ENCODE data around the gene DDIT4. TPM values are rescaled to one million over a fixed set of nuclear protein-coding genes. Genes with fewer than 3 reads are reported as not detected.
A peak's percentile ranks its signal among the peaks of the same experiment; 100 is the strongest.

DDIT4 gene
- total and polyA plus RNA-seq, 9 of the 15 experiments (the other 6 are each of a cell fraction or from before 2014, with no cell fraction given), result 8.2 to 675 (median 159) TPM

DNA sequence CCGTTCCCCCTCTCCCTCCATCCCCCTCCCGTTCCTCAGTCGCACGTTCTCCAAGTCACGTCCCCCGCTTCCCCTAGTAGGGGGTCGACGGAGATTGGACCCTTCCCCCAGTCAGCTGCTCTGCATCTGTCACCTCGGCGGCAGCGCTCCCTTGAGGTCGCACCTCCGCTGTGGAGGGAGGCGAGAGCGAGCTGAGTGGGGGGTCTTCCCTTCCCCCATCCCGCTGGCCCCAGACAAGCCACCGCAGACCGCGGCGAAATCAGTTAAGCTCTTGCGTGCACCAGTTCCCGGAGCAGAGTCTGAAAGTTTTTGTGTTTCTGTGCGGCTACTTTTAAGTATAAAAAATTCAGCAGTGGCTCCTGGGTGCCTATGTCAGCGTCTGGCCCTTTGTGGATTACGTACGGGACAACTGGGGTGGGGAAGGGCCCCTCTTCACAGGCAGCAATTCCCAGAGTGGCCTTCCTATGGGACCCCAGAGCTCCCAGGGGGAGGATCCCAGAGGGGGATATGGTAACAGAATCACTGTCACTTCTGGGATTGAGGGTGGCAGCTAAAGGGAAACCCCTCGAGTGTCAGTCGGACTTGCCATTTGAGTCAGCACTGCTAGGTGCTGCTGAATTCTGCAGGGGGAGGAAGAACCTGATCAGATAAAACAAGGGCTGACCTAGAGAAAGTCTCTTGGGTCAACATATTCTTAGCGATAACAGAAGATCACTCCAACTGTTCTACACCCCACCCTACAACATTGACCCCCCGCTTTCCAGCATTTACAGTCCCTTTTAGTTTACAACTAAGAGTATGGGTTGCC lies 12.5 kb upstream of the DDIT4 start (continued):
- TF ChIP-seq PHF8 (IDR thresholded peaks at IDR 0.05; ENCODE audit: borderline replicate concordance, low read length), result peak; percentile 65; the same call in 1 of the 2 replicates
- TF ChIP-seq ZC3H11A (IDR thresholded peaks at IDR 0.05; ENCODE audit: low read depth, low read length), result 0 out of 2 replicates have a peak, but pooled peaks have one; percentile 18
- TF ChIP-seq, protein P1, sequence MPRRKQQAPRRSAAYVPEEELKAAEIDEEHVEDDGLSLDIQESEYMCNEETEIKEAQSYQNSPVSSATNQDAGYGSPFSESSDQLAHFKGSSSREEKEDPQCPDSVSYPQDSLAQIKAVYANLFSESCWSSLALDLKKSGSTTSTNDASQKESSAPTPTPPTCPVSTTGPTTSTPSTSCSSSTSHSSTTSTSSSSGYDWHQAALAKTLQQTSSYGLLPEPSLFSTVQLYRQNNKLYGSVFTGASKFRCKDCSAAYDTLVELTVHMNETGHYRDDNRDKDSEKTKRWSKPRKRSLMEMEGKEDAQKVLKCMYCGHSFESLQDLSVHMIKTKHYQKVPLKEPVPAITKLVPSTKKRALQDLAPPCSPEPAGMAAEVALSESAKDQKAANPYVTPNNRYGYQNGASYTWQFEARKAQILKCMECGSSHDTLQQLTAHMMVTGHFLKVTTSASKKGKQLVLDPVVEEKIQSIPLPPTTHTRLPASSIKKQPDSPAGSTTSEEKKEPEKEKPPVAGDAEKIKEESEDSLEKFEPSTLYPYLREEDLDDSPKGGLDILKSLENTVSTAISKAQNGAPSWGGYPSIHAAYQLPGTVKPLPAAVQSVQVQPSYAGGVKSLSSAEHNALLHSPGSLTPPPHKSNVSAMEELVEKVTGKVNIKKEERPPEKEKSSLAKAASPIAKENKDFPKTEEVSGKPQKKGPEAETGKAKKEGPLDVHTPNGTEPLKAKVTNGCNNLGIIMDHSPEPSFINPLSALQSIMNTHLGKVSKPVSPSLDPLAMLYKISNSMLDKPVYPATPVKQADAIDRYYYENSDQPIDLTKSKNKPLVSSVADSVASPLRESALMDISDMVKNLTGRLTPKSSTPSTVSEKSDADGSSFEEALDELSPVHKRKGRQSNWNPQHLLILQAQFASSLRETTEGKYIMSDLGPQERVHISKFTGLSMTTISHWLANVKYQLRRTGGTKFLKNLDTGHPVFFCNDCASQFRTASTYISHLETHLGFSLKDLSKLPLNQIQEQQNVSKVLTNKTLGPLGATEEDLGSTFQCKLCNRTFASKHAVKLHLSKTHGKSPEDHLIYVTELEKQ (CRISPR knock-in tag; IDR thresholded peaks at IDR 0.05), result peak; percentile 54; the same call in 1 of the 2 replicates
- TF ChIP-seq NCOA1 (IDR thresholded peaks at IDR 0.05; ENCODE audit: low read depth), result peak; percentile 49
- peak; percentile 71 for TF ChIP-seq FOSL1 (tag; conservative IDR thresholded peaks at IDR 0.05)
- peak; percentile 63; the same call in 1 of the 2 replicates for TF ChIP-seq MTA3 (IDR thresholded peaks at IDR 0.05; ENCODE audit: borderline replicate concordance)
- TF ChIP-seq FOXK2 (conservative IDR thresholded peaks at IDR 0.05 in 1 of 2, IDR thresholded peaks at IDR 0.05 in 1 of 2; ENCODE audit: low read depth in 2 of 2), result no peak
- peak; percentile 72 for TF ChIP-seq HDAC8 (tag; IDR thresholded peaks at IDR 0.05)
- peak; percentile 71 for TF ChIP-seq RNF2 (IDR thresholded peaks at IDR 0.05)
- no peak for TF ChIP-seq PRMT5 (CRISPR knock-in tag; IDR thresholded peaks at IDR 0.05)
- 0 out of 2 replicates have a peak, but pooled peaks have one; percentile 29 for TF ChIP-seq ZNF165 (CRISPR knock-in tag; IDR thresholded peaks at IDR 0.05; ENCODE audit: borderline replicate concordance)
- no peak for TF ChIP-seq POLR2H (tag; IDR thresholded peaks at IDR 0.05; ENCODE audit: low read depth)
- no peak for TF ChIP-seq ZNF408 (CRISPR knock-in tag; IDR thresholded peaks at IDR 0.05; ENCODE audit: low read depth)
- TF ChIP-seq KAT8 (IDR thresholded peaks at IDR 0.05; ENCODE audit: low read depth), result no peak
- TF ChIP-seq NR4A1 (CRISPR knock-in tag; IDR thresholded peaks at IDR 0.05), result no peak
- TF ChIP-seq NR4A1 (tag; IDR thresholded peaks at IDR 0.05), result peak; percentile 55; the same call in 1 of the 2 replicates
- TF ChIP-seq ZNF174 (CRISPR knock-in tag; IDR thresholded peaks at IDR 0.05), result no peak
- TF ChIP-seq CHD1 (IDR thresholded peaks at IDR 0.05; ENCODE audit: low read length), result peak; percentile 43
- TF ChIP-seq, protein P2, sequence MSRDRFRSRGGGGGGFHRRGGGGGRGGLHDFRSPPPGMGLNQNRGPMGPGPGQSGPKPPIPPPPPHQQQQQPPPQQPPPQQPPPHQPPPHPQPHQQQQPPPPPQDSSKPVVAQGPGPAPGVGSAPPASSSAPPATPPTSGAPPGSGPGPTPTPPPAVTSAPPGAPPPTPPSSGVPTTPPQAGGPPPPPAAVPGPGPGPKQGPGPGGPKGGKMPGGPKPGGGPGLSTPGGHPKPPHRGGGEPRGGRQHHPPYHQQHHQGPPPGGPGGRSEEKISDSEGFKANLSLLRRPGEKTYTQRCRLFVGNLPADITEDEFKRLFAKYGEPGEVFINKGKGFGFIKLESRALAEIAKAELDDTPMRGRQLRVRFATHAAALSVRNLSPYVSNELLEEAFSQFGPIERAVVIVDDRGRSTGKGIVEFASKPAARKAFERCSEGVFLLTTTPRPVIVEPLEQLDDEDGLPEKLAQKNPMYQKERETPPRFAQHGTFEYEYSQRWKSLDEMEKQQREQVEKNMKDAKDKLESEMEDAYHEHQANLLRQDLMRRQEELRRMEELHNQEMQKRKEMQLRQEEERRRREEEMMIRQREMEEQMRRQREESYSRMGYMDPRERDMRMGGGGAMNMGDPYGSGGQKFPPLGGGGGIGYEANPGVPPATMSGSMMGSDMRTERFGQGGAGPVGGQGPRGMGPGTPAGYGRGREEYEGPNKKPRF (IDR thresholded peaks at IDR 0.05; ENCODE audit: low read depth, low read length), result no peak
- peak; percentile 58; the same call in 1 of the 2 replicates for TF ChIP-seq BCOR (IDR thresholded peaks at IDR 0.05)
- TF ChIP-seq ARHGAP35 (IDR thresholded peaks at IDR 0.05; ENCODE audit: partially characterized antibody), result no peak
- 0 out of 2 replicates have a peak, but pooled peaks have one; percentile 10 for TF ChIP-seq CAMTA2 (CRISPR knock-in tag; conservative IDR thresholded peaks at IDR 0.05)
- TF ChIP-seq ZFX (CRISPR knock-in tag; IDR thresholded peaks at IDR 0.05), result peak; percentile 84
- 0 out of 2 replicates have a peak, but pooled peaks have one; percentile 9 for TF ChIP-seq RAD51 (IDR thresholded peaks at IDR 0.05; ENCODE audit: borderline replicate concordance, low read depth)
